ENCODE results near the gene AIG1. TPM values are rescaled to one million over a fixed set of nuclear protein-coding genes. Genes with fewer than 3 reads are reported as not detected.

The AIG1 gene
- total and polyA plus RNA-seq, 2 donors from 2014 or later, result 57.3 to 146 TPM

DNA sequence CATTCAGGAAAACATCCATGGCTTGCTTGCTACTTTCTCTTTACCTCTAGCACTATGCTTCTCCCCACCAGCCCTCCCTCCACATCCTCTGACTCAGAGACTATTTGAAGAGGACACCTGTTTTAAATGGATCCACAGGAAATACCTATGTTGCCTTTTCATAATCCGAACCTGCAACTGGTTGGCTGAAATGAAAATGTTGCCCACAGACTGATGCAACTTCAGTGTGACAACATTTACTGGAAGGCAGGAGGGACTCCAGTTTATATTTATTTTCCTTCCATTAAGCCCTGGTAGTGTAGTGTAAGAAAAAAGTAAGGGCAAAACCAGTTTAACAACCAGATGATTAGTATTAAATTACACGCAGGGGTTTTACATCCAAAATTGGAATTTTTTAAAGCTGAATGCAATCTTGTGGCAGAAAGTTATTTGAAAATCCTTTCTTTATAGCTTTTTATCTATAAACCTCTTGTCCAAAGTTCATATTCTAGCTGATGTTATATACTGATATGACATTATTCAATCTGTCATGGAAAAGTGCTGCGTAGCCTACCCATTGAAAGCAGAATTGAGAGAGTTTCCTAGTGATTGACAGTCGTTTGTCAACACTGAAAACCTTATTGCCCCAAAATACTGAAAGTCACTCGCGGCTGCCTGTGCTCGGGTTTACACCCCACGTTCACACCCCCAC, 881 bp upstream of the AIG1 start:
- Histone ChIP-seq H3K9me3 (ENCODE audit: control insufficient read depth in 2 of 3, insufficient read depth in 1 of 3, low read length in 3 of 3) (no peaks in the 10 kb centered on the region), H3K27ac (ENCODE audit: low read depth in 2 of 2, low read length in 2 of 2) (peak overlapping the region; percentile 90 to 96), H3K4me3 (ENCODE audit: low read length in 3 of 3) (peak overlapping the region; percentile 83 to 96 (median 88)), H3K4me1 (ENCODE audit: control insufficient read depth in 2 of 3, insufficient read depth in 2 of 3, low read depth in 1 of 3, low read length in 3 of 3) (peaks cover 0 to 19% (median 11%) of the 10 kb centered on the region in 3 donors), H3K9ac (ENCODE audit: low read length in 3 of 3) (peak overlapping the region; percentile 81 to 90 (median 84)), H3K27me3 (ENCODE audit: control insufficient read depth, insufficient read depth, low read length) (no peaks in the 10 kb centered on the region), H3K36me3 (ENCODE audit: control insufficient read depth in 2 of 3, insufficient read depth in 3 of 3, low read length in 3 of 3) (no peaks in the 10 kb centered on the region)
- intact Hi-C loops (cut with DNase I), result no loop called here
- FAIRE-seq (no peak), DNase-seq (peak in 2 of 5 donors; percentile 40 to 63)
- TF ChIP-seq, protein P1, sequence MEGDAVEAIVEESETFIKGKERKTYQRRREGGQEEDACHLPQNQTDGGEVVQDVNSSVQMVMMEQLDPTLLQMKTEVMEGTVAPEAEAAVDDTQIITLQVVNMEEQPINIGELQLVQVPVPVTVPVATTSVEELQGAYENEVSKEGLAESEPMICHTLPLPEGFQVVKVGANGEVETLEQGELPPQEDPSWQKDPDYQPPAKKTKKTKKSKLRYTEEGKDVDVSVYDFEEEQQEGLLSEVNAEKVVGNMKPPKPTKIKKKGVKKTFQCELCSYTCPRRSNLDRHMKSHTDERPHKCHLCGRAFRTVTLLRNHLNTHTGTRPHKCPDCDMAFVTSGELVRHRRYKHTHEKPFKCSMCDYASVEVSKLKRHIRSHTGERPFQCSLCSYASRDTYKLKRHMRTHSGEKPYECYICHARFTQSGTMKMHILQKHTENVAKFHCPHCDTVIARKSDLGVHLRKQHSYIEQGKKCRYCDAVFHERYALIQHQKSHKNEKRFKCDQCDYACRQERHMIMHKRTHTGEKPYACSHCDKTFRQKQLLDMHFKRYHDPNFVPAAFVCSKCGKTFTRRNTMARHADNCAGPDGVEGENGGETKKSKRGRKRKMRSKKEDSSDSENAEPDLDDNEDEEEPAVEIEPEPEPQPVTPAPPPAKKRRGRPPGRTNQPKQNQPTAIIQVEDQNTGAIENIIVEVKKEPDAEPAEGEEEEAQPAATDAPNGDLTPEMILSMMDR (IDR thresholded peaks at IDR 0.05; ENCODE audit: borderline replicate concordance, extremely low read depth, insufficient read depth), result no peak

DNA sequence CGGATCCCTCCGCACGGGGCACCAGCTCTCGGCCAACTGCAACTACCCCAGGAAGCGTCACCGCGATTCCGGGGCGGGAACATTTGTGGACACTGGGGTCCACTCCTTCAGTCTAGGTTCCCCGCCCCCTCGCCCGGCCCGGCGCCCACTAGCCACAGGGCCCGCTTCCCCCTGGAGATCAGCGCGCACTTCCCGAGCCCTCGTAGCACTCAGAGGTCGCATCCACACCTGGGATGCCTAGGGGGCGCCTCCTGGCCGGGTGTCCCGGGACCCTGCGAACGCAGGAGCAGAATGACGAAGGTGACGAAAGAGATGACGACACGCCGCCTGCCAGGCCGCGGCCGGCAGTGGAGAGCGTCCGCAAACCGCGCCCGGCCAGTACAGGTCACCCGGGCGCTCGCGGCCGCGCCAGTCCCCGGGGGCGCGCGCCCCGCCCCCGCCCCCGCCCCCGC, 309 bp upstream of the AIG1 start:
- H3K27ac ChIP-seq (ENCODE audit: low read depth in 2 of 2, low read length in 2 of 2), result peak overlapping the region; percentile 90 to 96
- H3K27me3 ChIP-seq (ENCODE audit: control insufficient read depth, insufficient read depth, low read length), result no peaks in the 10 kb centered on the region

DNA sequence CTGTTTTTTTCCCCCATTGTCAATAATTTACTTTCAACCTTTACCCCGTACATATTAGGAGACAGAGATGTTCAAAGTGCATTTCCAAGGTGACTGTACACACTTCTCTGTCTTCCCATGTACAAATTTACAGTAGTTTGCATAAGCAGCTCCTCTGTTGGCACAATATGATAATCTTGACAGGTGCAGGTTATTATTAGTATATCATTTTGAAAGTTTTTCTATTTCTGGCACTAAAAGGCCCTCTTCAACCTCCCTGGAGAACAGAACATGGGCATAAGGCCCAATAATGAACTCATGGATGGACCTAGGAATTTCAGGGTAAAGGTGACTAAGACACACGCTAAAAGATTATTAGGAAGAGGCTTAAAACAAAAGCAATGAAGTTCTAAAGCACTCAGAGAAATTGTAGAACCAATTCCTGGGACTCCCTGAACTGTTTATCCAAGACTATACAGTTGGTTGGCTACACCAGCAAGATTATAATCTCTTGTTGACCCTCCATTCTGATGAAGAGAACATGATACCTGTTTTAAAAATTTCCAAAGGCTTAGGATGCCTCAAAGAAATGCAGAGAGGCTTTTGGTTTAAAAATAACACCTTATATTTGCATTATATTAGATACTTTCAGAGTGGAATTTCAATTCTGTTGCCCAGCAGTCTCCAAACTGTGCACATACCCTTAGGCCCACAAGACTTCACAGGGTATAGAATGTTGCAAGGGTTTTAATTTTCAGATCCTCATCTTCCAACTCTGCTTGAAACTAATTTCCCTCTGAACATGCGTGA, 1.1 kb downstream of the AIG1 start:
- Histone ChIP-seq H3K4me3 (ENCODE audit: low read length in 3 of 3) (peak overlapping the region; percentile 74 to 93 (median 91)), H3K27ac (ENCODE audit: low read depth in 2 of 2, low read length in 2 of 2) (peak overlapping the region in 1 of 2 donors; percentile 23), H3K9ac (ENCODE audit: low read length in 3 of 3) (peak overlapping the region in 2 of 3 donors; percentile 57 to 81), H3K4me1 (ENCODE audit: control insufficient read depth in 2 of 3, insufficient read depth in 2 of 3, low read depth in 1 of 3, low read length in 3 of 3) (peaks cover 0 to 19% (median 11%) of the 10 kb centered on the region in 3 donors), H3K27me3 (ENCODE audit: control insufficient read depth, insufficient read depth, low read length) (no peaks in the 10 kb centered on the region), H3K9me3 (ENCODE audit: control insufficient read depth in 2 of 3, insufficient read depth in 1 of 3, low read length in 3 of 3) (no peaks in the 10 kb centered on the region), H3K36me3 (ENCODE audit: control insufficient read depth in 2 of 3, insufficient read depth in 3 of 3, low read length in 3 of 3) (no peaks in the 10 kb centered on the region)
- FAIRE-seq (no peak), DNase-seq (no peak)
- TF ChIP-seq, protein P1 (IDR thresholded peaks at IDR 0.05; ENCODE audit: borderline replicate concordance, extremely low read depth, insufficient read depth), result no peak
- intact Hi-C loops (cut with DNase I), result no loop called here

More for the DNA sequence above, 309 bp upstream of the AIG1 start:
- H3K9ac ChIP-seq (ENCODE audit: low read length in 3 of 3), result peak overlapping the region; percentile 81 to 90 (median 84)
- TF ChIP-seq, protein P1 (IDR thresholded peaks at IDR 0.05; ENCODE audit: borderline replicate concordance, extremely low read depth, insufficient read depth), result peak; percentile 4
- no peaks in the 10 kb centered on the region for H3K9me3 ChIP-seq (ENCODE audit: control insufficient read depth in 2 of 3, insufficient read depth in 1 of 3, low read length in 3 of 3)
- peak; percentile 83 to 94 (median 92) for DNase-seq
- no peaks in the 10 kb centered on the region for H3K36me3 ChIP-seq (ENCODE audit: control insufficient read depth in 2 of 3, insufficient read depth in 3 of 3, low read length in 3 of 3)
- intact Hi-C loops (cut with DNase I), result no loop called here
- H3K4me3 ChIP-seq (ENCODE audit: low read length in 3 of 3), result peak overlapping the region; percentile 83 to 96 (median 88)
- H3K4me1 ChIP-seq (ENCODE audit: control insufficient read depth in 2 of 3, insufficient read depth in 2 of 3, low read depth in 1 of 3, low read length in 3 of 3), result peaks cover 0 to 19% (median 11%) of the 10 kb centered on the region in 3 donors
- no peak for FAIRE-seq
